ENCODE measurements around the gene TPRG1L. TPM values are rescaled to one million over a fixed set of nuclear protein-coding genes. Genes with fewer than 3 reads are reported as not detected.

The TPRG1L gene
- total and polyA plus RNA-seq, 2 experiments from 2014 or later, result 6.2 to 20.3 TPM

GRCh38 chr1:3669971-3670431 lies 45.2 kb downstream of the TPRG1L start (continued):
- TF ChIP-seq ZNF462 (CRISPR knock-in tag; IDR thresholded peaks at IDR 0.05) (no peak), REST (IDR thresholded peaks at IDR 0.05; ENCODE audit: unreplicated experiment) (no peak), ZNF331 (CRISPR knock-in tag; IDR thresholded peaks at IDR 0.05; ENCODE audit: low read depth) (no peak), NANOG (IDR thresholded peaks at IDR 0.05; ENCODE audit: borderline replicate concordance) (no peak)

- no peaks in the 10 kb centered on the region for H3K79me2 ChIP-seq (replicated peaks; ENCODE audit: insufficient read depth)
- no peak overlapping the region for H3K4me2 ChIP-seq
- peaks cover 8% of the 10 kb centered on the region for H3K4me1 ChIP-seq (ENCODE audit: insufficient read depth)
- no peak overlapping the region for H3K27ac ChIP-seq (ENCODE audit: low read depth)
- no peaks in the 10 kb centered on the region for H4K20me1 ChIP-seq (replicated peaks; ENCODE audit: insufficient read depth)
- Mint-ChIP-seq H3K4me1 (peaks cover 27% of the 10 kb centered on the region), H3K9me3 (no peaks in the 10 kb centered on the region), H3K36me3 (ENCODE audit: low read depth) (no peaks in the 10 kb centered on the region), H3K27ac (no peak overlapping the region), H3K27me3 (ENCODE audit: insufficient read depth, low read depth, poor library complexity) (peaks cover 23% of the 10 kb centered on the region), H3K4me3 (no peak overlapping the region)
- no peak overlapping the region for H2AFZ ChIP-seq
- no peaks in the 10 kb centered on the region for H3F3A ChIP-seq (replicated peaks; ENCODE audit: low read depth)
- no peak overlapping the region for H3K4me3 ChIP-seq
- DNase-seq (ENCODE audit: low spot score), result no peak
- no peaks in the 10 kb centered on the region for H3K36me3 ChIP-seq (ENCODE audit: insufficient read depth)
- ATAC-seq, result no peak
- no peaks in the 10 kb centered on the region for H3K9me2 ChIP-seq (ENCODE audit: insufficient read depth)
- H3K27me3 ChIP-seq (ENCODE audit: insufficient read depth), result no peaks in the 10 kb centered on the region
- no peak for TF ChIP-seq ZNF331 (CRISPR knock-in tag; IDR thresholded peaks at IDR 0.05; ENCODE audit: low read depth)
- no peak for TF ChIP-seq EZH2 (IDR thresholded peaks at IDR 0.05; ENCODE audit: low read depth, unreplicated experiment)
- no peak for TF ChIP-seq NANOG (IDR thresholded peaks at IDR 0.05; ENCODE audit: borderline replicate concordance)
- TF ChIP-seq ETS1 (IDR thresholded peaks at IDR 0.05), result no peak
- TF ChIP-seq CTCF (conservative IDR thresholded peaks at IDR 0.05; ENCODE audit: low read depth in 2 of 2), result no peak
- TF ChIP-seq EZH2phosphoT487 (IDR thresholded peaks at IDR 0.05; ENCODE audit: unreplicated experiment), result no peak
- TF ChIP-seq CREB1 (CRISPR knock-in tag; IDR thresholded peaks at IDR 0.05; ENCODE audit: low read depth), result no peak
- TF ChIP-seq ZNF114 (CRISPR knock-in tag; IDR thresholded peaks at IDR 0.05), result no peak
- no peak for TF ChIP-seq STAT1 (IDR thresholded peaks at IDR 0.05; ENCODE audit: unreplicated experiment)
These were observed 46.0 kb downstream of the TPRG1L start for GRCh38 chr1:3670823-3671265.
